Glomerular endothelial cell (primary cell): ENCODE data around the gene ACHE. TPM values are rescaled to one million over a fixed set of nuclear protein-coding genes. Genes with fewer than 3 reads are reported as not detected.
"Not testable (repeated sequence)": the region's sequence is repeated elsewhere in the genome, so short reads cannot be mapped to it uniquely, and the experiment has no call there.

Experiments
- DNase-seq: peaks from one replicate; pipeline ENCODE4 v3.0.0-alpha.2; 2011; ENCODE audit warnings: low read depth, low spot score; ENCODE audit errors: extremely low read depth
- total RNA-seq: library from RNA; depleted of rRNA; stranded (reverse); fragments of >200 nt; gene quantifications from 2 replicates; pipeline ENCODE4 v1.2.3, GENCODE V29; 2015

The ACHE gene
- total RNA-seq, 1 donor from 2014 or later = 2.0 TPM

DNA sequence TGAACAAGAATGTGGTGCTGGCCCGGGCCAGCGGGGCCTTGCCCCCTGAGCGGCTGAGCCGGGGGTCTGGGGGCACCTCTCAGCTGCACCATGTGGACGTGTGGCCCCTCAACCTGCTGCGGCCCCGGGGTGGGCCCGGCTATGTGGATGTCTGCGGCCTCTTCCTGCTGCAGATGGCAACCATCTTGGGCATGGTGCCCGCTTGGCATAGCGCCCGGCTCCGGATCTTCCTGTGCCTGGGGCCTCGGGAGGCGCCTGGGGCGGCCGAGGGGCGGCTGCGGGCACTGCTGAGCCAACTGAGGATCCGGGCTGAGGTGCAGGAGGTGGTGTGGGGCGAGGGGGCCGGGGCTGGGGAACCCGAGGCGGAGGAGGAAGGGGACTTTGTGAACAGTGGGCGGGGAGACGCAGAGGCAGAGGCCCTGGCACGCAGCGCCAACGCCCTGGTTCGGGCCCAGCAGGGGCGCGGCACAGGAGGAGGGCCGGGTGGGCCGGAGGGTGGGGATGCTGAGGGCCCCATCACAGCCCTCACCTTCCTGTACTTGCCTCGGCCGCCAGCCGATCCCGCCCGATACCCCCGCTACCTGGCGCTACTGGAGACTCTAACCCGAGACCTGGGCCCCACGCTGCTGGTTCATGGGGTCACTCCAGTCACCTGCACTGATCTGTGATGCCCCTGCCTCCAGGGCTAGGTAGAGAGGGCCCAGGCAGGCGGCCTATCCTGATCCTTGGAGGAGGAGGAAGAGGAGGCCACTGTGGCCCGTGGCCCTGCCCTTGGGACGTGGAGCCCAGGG, 29.6 kb downstream of the ACHE start:
- no peak for DNase-seq

DNA sequence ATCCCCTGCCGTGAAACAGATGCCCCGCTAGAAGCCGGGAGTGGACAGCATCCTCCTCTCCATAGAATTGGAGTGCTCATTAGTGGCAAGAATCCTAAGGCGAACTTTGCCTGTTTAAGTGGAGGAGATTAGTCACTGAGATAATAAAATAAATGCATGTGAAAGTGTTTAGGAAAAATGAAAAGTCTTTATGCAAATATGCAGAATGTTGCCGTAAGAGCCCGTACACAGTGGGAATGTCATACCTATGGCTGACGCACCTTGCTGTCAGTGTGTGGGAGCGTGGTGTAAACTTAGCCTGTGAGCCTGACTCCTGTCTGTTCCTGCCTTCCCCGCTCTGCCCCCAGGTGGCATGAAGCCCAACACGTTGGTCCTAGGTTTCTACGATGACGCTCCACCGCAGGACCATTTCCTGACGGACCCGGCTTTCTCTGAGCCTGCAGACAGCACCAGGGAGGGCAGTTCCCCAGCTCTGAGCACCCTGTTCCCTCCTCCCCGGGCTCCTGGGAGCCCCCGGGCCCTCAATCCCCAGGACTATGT, 30.2 kb downstream of the ACHE start:
- no peak for DNase-seq

DNA sequence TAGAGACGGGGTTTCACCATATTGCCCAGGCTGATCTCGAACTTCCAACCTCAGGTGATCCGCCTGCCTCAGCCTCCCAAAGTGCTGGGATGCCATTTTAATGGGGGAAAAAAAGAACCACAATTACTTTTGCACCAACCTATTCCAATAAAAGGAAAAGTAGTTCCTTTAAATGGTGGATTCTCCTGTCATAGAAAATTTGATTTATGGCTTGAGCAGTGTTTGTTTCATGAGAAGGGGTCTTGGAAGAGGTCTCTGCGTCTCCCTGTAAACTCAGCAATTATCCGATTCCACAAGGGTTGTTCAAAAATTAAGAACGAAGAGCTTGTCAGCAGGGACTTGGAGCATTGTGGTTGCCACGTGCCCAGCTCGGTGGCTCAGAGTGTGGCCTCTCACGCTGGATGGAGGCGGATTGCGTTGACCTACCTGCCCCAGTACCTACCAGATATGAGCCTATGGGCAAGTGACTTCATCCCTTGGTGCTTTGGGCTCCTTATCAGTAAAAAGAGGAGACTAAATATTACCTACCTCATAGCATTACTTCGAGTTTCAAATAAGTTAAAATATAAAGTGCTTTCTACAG, 31.3 kb downstream of the ACHE start:
- no peak for DNase-seq

DNA sequence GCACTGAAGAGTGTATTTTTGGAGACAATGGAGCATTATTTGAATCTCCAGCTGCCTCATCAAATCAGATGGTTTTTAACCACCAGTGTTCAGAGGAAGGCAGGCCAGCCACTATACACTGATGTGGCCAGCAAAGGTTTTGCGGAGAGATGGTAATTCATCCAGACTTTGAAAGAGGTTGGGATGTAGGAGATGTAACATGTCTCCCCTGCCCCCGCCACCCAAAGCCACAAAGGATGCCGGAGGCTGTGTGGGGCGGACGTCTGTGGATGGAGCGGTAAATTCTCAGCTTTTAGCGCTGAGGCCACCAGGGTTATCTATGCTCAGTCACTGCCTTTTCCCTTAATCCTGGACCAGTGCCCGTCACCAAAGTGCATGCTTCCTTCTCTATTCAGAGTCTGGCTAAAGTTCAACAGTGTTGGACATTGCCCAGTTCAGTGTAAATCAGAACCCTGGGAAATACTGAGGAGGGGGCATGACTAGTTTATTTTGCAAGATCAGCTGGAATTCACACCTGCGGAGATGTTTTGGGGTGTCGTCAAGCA, 32.2 kb downstream of the ACHE start:
- DNase-seq = no peak

DNA sequence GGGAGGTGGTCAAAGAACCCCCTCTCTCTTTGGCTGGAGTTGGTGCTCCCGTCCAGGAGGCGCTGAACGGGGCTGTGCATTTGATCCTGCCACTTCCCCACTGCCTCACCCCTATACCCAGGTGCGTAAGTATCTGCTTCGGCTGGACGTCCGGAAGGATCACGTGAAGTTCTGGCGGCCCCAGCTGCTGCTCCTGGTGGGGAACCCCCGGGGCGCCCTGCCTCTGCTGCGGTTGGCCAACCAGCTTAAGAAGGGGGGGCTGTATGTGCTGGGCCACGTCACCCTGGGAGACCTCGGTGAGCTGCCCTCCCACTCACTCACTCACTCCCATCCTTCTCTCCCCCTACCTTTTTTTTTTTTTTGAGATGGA, 34.1 kb downstream of the ACHE start:
- no peak for DNase-seq

DNA sequence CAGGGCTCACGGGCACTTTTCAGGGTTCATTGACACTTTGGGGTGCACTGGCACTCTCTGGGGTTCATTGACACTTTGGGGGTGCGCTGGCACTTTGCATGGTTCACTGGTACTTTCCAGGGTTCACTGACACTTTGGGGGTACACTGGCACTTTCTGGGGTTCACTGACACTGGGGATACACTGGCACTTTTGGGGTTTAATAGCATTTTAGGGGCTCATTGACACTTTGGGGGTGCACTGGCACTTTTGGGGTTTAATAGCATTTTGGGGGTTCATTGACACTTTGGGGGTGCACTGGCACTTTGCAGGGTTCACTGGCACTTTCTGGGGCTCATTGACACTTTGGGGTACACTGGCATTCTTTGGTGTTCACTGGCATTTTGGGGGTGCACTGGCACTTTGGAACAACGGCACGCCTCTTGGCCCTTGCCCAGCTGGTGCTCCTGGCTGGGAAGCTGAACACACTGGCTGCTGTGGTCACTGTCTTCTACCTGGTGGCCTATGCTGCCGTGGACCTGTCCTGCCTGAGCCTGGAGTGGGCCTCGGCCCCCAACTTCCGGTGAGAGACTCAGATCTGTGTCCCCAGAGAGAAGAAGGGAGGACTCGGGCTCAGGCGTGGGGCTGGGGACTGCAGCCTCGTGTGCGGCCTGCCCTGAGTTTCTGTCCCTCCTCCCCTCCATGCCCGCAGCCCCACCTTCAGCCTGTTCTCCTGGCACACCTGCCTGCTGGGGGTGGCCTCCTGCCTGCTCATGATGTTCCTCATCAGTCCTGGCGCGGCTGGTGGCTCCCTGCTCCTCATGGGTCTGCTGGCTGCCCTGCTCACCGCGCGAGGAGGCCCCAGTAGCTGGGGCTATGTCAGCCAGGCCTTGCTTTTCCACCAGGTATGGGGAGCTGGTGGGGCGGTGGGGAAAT, 34.7 kb downstream of the ACHE start:
- no peak for DNase-seq

DNA sequence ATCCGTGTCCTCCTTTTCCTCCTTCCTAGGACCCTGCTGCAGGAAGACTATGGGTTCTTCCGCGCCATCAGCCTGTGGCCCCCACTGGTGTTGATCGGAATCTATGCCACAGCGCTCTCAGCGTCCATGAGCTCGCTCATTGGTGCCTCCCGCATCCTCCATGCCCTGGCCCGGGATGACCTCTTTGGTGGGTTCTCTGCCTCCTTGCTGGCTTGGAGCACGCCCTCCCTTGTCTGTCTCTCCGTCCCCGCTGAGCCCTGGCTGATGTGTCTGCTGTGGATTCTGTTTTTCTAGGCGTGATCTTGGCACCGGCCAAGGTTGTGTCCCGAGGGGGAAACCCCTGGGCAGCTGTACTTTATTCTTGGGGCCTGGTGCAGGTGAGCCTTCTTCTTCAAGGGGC, 35.8 kb downstream of the ACHE start:
- DNase-seq = no peak

DNA sequence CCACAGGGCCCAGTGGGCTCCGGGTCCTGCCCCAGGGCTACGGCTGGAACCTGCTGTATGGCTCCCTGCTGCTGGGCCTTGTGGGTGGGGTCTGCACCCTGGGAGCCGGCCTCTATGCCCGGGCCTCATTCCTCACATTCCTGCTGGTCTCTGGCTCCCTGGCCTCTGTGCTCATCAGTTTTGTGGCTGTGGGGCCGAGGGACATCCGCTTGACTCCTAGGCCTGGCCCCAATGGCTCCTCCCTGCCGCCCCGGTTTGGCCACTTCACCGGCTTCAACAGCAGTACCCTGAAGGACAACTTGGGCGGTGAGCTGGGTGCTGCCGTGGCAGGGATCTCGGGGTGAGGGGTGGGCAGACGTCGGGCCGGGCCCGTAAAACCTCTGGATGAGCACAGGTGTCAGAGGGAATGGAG, 38.8 kb downstream of the ACHE start:
- no peak for DNase-seq

DNA sequence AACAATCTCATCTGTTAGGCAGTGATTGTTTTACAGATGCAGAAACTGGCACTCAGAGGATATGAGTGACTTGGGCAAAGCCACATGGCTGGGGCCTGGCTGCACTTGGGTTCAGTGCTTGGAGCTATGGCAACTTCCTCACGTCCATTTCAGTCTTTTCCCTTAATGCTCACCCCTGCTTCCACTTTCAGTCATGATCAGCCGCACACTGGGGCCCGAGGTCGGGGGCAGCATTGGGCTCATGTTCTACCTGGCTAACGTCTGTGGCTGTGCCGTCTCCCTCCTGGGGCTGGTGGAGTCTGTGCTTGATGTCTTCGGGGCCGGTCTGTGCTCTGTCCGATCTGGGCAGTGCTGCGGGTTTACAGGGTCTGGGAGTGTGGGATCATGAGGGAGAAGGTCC, 40.2 kb downstream of the ACHE start:
- no peak for DNase-seq

DNA sequence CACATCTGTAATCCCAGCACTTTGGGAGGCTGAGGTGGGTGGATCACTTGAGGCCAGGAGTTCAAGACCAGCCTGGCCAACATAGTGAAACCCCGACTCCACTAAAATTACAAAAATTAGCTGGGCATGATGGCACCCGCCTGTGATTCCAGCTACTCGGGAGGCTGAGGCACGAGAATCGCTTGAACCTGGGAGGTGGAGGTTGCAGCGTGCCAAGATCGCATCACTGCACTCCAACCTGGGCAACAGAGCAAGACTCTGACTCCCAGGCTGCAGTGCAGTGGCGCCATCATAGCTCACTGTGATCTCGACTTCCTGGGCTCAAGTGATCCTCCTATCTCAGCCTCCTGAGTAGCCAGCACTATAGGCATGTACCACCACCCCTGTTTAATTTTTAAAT, 40.8 kb downstream of the ACHE start:
- DNase-seq = not testable (repeated sequence)

DNA sequence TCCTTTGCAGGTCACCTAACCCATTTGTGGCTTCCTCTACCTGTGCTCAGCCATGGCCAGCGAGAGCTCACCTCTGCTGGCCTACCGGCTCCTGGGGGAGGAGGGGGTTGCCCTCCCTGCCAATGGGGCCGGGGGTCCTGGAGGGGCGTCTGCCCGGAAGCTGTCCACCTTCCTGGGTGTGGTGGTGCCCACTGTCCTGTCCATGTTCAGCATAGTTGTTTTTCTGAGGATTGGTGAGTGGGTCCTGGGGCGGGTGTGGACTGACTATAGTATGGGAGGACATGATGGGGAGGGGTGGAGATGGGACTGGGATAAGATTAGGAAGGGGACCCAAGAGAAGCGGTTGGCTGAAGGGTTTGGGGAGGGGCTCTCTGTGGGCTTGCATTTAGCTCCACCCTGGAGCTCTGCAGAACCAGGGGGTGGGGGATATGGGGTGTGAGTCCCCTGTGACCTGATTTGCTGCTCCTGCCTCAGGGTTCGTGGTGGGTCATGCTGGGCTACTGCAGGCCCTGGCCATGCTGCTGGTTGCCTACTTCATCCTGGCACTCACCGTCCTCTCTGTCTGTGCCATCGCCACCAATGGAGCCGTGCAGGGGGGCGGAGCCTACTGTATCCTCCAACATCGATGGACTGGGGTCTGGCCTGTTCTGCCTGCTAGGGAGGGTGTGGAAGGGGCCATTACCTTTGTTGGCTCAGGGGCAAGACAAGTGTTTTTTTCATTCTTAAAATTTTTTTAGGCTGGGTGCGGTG, 41.4 kb downstream of the ACHE start:
- DNase-seq = no peak

DNA sequence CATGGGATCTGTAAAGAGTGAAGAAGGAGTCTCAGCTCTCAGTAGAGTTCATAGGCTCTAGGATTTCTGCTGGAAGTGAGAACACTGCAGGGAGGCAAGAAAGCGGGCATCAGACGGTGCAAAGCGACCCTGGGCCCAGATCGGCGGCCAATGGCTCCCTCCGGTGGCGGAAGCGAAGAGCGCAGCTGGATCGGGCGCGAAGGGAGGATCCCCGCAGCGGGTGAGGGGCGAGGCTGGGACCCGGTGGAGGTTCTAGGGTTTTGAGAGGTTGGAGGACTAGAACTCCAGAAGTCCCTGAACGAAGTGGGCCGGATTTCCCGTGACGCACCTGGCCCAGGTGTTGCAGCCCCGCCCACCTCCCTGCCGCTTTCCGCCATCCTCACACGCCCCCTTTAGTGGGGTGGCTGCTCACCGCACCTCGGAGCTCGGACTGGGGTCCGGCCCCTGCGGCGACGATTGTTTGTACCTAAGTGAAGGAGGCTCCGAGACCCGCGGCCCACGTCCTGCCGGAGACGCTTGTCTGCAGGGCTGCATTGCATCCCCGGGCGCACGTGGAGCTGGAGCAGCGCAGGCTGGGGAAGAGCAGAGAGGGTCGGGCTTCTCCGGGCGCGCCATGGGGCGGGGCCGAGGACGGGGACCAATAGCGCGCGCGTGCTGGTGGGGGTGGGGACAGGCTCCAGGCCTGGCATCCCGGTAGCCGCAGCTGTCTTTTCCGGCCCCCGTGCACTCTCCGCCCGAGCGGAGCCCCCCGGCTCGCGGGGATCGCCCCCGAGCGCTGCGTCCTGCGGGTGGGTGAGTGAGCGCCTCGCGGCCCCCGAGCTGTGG, 43.4 kb downstream of the ACHE start, which contains the start of gene SLC12A9:
SLC12A9 (plus strand) TSS at position 666 of the 825 bp plus-strand sequence. CDS start 1,485 bp downstream, outside the sequence.
- DNase-seq = no peak

DNA sequence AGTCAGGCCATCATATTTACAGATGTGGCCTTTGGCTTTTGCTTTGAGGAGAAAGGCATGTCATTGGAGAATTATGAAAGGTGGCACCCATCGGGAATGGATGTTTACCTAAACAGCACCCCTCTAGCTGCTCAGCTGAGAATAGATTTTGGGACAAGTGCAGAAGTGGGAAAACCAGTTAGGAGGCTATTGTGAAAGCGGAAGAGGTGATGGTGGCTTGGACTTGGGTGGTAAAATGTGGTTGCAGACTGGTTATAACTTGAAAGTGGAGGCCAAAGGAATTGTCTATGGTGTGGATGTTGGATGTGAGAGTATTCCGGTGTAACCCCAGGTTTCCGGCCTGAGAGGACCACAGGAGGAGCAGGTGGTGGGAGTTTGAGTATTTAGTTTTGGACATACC, 48.3 kb downstream of the ACHE start:
- DNase-seq = no peak

DNA sequence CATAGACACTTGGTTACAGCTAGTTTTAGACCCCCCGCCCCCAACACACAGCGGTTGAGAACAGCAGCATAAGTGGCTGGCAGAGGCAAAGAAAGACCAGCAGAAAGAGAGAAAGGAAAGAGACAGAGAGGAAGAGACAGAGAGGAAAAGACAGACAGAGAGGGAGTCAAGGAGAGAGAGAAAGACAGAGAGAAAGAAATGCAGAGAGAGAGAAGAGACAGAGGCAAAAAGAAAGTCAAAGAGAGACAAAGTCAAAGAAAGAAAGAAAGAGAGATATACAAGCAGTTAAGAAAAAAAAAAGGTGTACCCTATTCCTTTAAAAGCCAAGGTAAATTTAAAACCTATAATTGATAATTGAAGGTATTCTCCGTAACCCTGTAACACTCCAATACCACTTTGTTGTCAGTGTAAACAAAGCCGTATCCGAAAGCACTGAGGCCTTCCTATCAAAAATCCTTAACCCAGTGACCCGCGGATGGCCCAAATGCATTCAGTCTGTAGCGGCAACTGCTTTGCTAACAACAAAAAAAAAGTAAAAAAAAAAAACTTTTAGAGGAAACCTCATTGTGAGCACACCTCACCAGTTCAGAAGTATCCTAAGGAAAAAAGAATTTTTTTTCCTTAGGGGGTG, 55.1 kb downstream of the ACHE start:
- no peak for DNase-seq

Other genes with a start within 250 kb of the ACHE start
- gene ACTL6B, start 239.4 kb downstream of the ACHE start, total RNA-seq = not detected in 2 replicates
- gene GNB2, start 222.1 kb downstream of the ACHE start, total RNA-seq = 315 and 318 TPM in 2 replicates
- 14.4 and 25.7 TPM in 2 replicates for gene GIGYF1, start 201.6 kb downstream of the ACHE start, total RNA-seq
- 27.8 and 37.2 TPM in 2 replicates for gene POP7, start 189.8 kb downstream of the ACHE start, total RNA-seq
- gene EPO, start 175.4 kb downstream of the ACHE start, total RNA-seq = not detected in 2 replicates
- not detected in 2 replicates for gene ZAN, start 162.3 kb downstream of the ACHE start, total RNA-seq
- gene EPHB4, start 68.4 kb downstream of the ACHE start, total RNA-seq = 157 and 191 TPM in 2 replicates
- gene SLC12A9, start 43.2 kb downstream of the ACHE start, total RNA-seq = 30.2 and 31.9 TPM in 2 replicates
- gene TRIP6, start 28.5 kb downstream of the ACHE start, total RNA-seq = 73.7 and 99.9 TPM in 2 replicates
- 71.4 and 79.4 TPM in 2 replicates for gene SRRT, start 20.8 kb downstream of the ACHE start, total RNA-seq
- gene UFSP1, start 6.2 kb downstream of the ACHE start, total RNA-seq = 0.34 and 1.6 TPM in 2 replicates
- not detected in 2 replicates for gene MUC3A, start 53.6 kb upstream of the ACHE start, total RNA-seq
- gene MUC12, start 73.7 kb upstream of the ACHE start, total RNA-seq = not detected in 2 replicates
- not detected in 2 replicates for gene MUC17, start 124.2 kb upstream of the ACHE start, total RNA-seq
- 13.0 and 23.5 TPM in 2 replicates for gene TRIM56, start 189.6 kb upstream of the ACHE start, total RNA-seq
- gene SERPINE1, start 231.2 kb upstream of the ACHE start, total RNA-seq = 2,911 and 5,219 TPM in 2 replicates